GM12873 (cell line): Measurements from ENCODE around the gene SPOP.

Source experiments
- TF ChIP-seq, protein P1 (sequence below): IDR thresholded peaks from 2 replicates; pipeline ENCODE4 v1.5.1; 2012; ENCODE audit warnings: low read depth, mild to moderate bottlenecking, moderate library complexity, low read length, control low read depth; ENCODE audit not compliant: insufficient read depth; ENCODE audit errors: missing control alignments

SPOP gene

DNA sequence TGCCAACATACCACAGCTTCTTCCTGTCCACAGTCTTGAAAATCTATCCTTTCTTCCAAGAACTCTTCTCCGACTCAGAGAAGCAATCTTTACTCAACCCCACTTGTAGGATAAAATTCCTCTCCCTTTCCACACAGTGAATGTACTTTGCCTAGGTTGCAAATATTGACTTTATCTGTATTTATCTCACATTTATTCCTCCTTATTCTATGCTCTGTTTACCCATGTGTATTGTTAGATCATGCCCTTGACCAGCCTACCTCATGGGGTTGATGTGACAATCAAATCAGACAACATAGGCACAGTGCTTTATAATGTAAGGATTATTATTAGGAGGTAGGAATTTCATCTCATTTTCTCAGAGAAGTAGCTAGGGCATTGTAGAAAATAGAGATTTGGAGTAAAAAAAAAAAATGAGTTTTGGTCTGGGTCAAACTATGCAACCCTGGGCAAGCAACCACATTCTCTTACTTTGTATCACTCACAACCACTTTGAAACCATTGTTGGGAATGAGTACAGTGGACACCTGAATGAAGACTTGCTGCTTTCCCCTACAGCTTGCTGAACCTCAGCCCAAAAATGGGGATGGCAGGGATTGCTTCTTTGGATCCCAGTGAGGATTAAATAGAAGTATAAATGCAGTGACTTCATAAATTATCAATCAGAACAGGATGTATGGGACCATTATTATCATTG, 38.9 kb upstream of the SPOP start:
- TF ChIP-seq, protein P1, sequence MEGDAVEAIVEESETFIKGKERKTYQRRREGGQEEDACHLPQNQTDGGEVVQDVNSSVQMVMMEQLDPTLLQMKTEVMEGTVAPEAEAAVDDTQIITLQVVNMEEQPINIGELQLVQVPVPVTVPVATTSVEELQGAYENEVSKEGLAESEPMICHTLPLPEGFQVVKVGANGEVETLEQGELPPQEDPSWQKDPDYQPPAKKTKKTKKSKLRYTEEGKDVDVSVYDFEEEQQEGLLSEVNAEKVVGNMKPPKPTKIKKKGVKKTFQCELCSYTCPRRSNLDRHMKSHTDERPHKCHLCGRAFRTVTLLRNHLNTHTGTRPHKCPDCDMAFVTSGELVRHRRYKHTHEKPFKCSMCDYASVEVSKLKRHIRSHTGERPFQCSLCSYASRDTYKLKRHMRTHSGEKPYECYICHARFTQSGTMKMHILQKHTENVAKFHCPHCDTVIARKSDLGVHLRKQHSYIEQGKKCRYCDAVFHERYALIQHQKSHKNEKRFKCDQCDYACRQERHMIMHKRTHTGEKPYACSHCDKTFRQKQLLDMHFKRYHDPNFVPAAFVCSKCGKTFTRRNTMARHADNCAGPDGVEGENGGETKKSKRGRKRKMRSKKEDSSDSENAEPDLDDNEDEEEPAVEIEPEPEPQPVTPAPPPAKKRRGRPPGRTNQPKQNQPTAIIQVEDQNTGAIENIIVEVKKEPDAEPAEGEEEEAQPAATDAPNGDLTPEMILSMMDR = no peak

GRCh38 chr17:49715717-49716279, 37.9 kb upstream of the SPOP start:
- TF ChIP-seq, protein P1 = no peak

- TF ChIP-seq, protein P1 = no peak
Measured at GRCh38 chr17:49715216-49715615, 37.3 kb upstream of the SPOP start.

GRCh38 chr17:49708515-49709183, 30.8 kb upstream of the SPOP start:
- TF ChIP-seq, protein P1 = no peak

DNA sequence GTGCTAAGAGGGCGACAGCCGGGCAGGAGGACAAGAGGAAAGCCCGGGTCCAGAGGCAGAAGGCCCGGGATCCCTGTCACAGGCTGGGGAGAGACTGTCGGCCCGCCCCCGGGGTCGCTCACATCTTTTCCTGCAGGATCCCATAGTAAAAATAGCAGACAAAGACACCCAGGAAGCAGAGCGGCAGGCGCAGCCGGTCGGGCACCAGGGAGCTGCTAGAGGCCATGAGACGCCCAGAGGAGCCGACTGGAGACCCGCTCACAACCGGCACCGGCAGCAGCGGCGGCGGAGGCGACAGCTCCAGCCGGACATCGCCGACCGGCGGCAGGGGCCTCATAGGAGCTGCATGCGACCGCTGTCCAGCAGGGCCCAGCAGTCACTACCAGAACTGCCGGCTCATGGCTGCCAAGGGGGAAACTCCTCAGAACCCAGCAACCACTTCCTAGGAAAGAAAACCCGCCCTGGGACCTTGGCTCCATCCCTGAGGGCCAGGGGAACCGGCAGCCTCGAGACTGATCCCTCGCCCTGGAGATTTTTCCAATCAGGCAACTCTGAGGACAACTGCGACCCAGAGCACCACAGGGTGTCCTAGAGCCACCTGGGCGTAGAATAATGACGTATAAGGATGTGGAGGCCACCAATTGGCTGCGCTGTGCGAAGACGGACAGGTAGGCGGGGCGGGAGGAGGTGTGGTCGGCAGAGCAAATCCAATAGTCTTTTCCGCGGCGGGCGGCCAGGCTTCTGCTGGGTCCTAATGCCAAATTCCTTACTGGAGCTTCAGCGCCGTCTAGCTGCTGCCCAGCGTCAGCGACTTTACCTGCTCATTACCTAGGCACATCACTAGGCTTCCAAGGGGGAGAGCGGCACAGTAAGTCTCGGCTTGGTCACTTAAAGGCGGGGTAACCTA, 30.0 kb upstream of the SPOP start, which contains the start of gene SLC35B1:
SLC35B1 (minus strand) TSS at position 357 of the 907 bp plus-strand sequence; CDS start at position 226, 131 bp downstream.
- TF ChIP-seq, protein P1 = peak; percentile 98

GRCh38 chr17:49707246-49707607, 29.3 kb upstream of the SPOP start:
- TF ChIP-seq, protein P1 = peak; percentile 16

GRCh38 chr17:49705254-49705653, 27.4 kb upstream of the SPOP start:
- TF ChIP-seq, protein P1 = no peak
